H9 (cell line): ENCODE measurements around the gene TRAF2. TPM values are rescaled to one million over a fixed set of nuclear protein-coding genes. Genes with fewer than 3 reads are reported as not detected.

Source experiments
- DNase-seq: peaks from one replicate; pipeline ENCODE4 v3.0.0-alpha.2; 2017
- H2AFZ ChIP-seq: one replicate; pipeline ENCODE4 v1.6.1; 2013; ENCODE audit warnings: mild to moderate bottlenecking, low read length, control low read depth, moderate library complexity
- H2AK5ac ChIP-seq: 2 replicates; pipeline ENCODE4 v1.6.1; 2013; ENCODE audit warnings: low read length, control low read depth, mixed read lengths; ENCODE audit not compliant: insufficient read length
- H2BK120ac ChIP-seq: one replicate; pipeline ENCODE4 v1.6.1; 2013; ENCODE audit warnings: low read depth, mild to moderate bottlenecking, low read length, control low read depth, inconsistent platforms; ENCODE audit not compliant: poor library complexity, severe bottlenecking
- H2BK12ac ChIP-seq: 2 replicates; pipeline ENCODE4 v1.6.1; 2013; ENCODE audit warnings: low read length, control low read depth, mixed read lengths, low read depth; ENCODE audit not compliant: insufficient read length
- H2BK15ac ChIP-seq: 2 replicates; pipeline ENCODE4 v1.6.1; 2013; ENCODE audit warnings: low read depth, low read length, control low read depth
- H2BK20ac ChIP-seq: one replicate; pipeline ENCODE4 v1.6.1; 2013; ENCODE audit warnings: low read depth, mild to moderate bottlenecking, low read length, control low read depth, inconsistent platforms; ENCODE audit not compliant: poor library complexity, severe bottlenecking
- H2BK5ac ChIP-seq: 2 replicates; pipeline ENCODE4 v1.6.1; 2013; ENCODE audit warnings: low read length, control low read depth, mixed read lengths; ENCODE audit not compliant: insufficient read length
- H3K14ac ChIP-seq: 2 replicates; pipeline ENCODE4 v1.6.1; 2013; ENCODE audit warnings: low read length, control low read depth; ENCODE audit not compliant: insufficient read depth
- H3K18ac ChIP-seq: 2 replicates; pipeline ENCODE4 v1.6.1; 2013; ENCODE audit warnings: low read depth, mild to moderate bottlenecking, mixed read lengths, low read length, control low read depth; ENCODE audit not compliant: insufficient read length
- H3K23ac ChIP-seq: 2 replicates; pipeline ENCODE4 v1.6.1; 2013; ENCODE audit warnings: low read length, control low read depth, mixed read lengths, low read depth; ENCODE audit not compliant: insufficient read length
- H3K23me2 ChIP-seq: 2 replicates; pipeline ENCODE4 v1.6.1; 2013; ENCODE audit warnings: low read depth, mild to moderate bottlenecking, mixed read lengths, low read length, control low read depth; ENCODE audit not compliant: insufficient read length, poor library complexity, severe bottlenecking
- H3K27ac ChIP-seq: 2 replicates; pipeline ENCODE4 v1.5.1; 2013; ENCODE audit warnings: low read length, control low read depth, mixed read lengths, low read depth; ENCODE audit not compliant: insufficient read length
- H3K27me3 ChIP-seq: 2 replicates; pipeline ENCODE4 v1.6.1; 2013; ENCODE audit warnings: low read length, control low read depth, inconsistent platforms; ENCODE audit not compliant: insufficient read depth
- H3K4ac ChIP-seq: 2 replicates; pipeline ENCODE4 v1.6.1; 2013; ENCODE audit warnings: low read depth, mild to moderate bottlenecking, control low read depth, inconsistent platforms, low read length, moderate library complexity
- H3K4me1 ChIP-seq: 2 replicates; pipeline ENCODE4 v1.6.1; 2013; ENCODE audit warnings: low read length, control low read depth, inconsistent platforms; ENCODE audit not compliant: insufficient read depth
- H3K4me2 ChIP-seq: 2 replicates; pipeline ENCODE4 v1.6.1; 2013; ENCODE audit warnings: low read length, control low read depth, mixed read lengths; ENCODE audit not compliant: insufficient read length, insufficient read depth
- H3K56ac ChIP-seq: 2 replicates; pipeline ENCODE4 v1.6.1; 2013; ENCODE audit warnings: low read depth, mild to moderate bottlenecking, mixed read lengths, low read length, control low read depth; ENCODE audit not compliant: insufficient read length
- H3K79me1 ChIP-seq: 2 replicates; pipeline ENCODE4 v1.6.1; 2013; ENCODE audit warnings: low read depth, mild to moderate bottlenecking, moderate library complexity, low read length, control low read depth, inconsistent platforms; ENCODE audit not compliant: insufficient read depth, poor library complexity, severe bottlenecking
- H3K79me2 ChIP-seq: 2 replicates; pipeline ENCODE4 v1.6.1; 2013; ENCODE audit warnings: low read length, control low read depth, inconsistent platforms; ENCODE audit not compliant: insufficient read depth
- H3K9ac ChIP-seq: 2 replicates; pipeline ENCODE4 v1.6.1; 2013; ENCODE audit warnings: low read length, control low read depth, mixed read lengths; ENCODE audit not compliant: insufficient read length; ENCODE audit errors: extremely low read depth
- H3K9me3 ChIP-seq: one replicate; pipeline ENCODE4 v1.6.1; 2013; ENCODE audit warnings: low read depth, low read length, inconsistent platforms; ENCODE audit not compliant: control insufficient read depth
- H3T11ph ChIP-seq: one replicate; pipeline ENCODE4 v1.6.1; 2013; ENCODE audit warnings: mild to moderate bottlenecking, low read length, control low read depth, inconsistent platforms
- H4K20me1 ChIP-seq: one replicate; pipeline ENCODE4 v1.6.1; 2013; ENCODE audit not compliant: control insufficient read depth, insufficient read length, insufficient read depth
- H4K5ac ChIP-seq: 2 replicates; pipeline ENCODE4 v1.6.1; 2013; ENCODE audit warnings: low read depth, mild to moderate bottlenecking, mixed read lengths, low read length, control low read depth; ENCODE audit not compliant: insufficient read length
- H4K8ac ChIP-seq: replicated peaks from 2 replicates; pipeline ENCODE4 v1.6.1; 2013; ENCODE audit warnings: low read length, control low read depth, mixed read lengths, low read depth; ENCODE audit not compliant: insufficient read length
- H4K91ac ChIP-seq: 2 replicates; pipeline ENCODE4 v1.6.1; 2013; ENCODE audit warnings: low read depth, mild to moderate bottlenecking, moderate library complexity, mixed read lengths, low read length, control low read depth; ENCODE audit not compliant: insufficient read length
- H3K27ac Mint-ChIP-seq, 3 experiments: 2 replicates in 2 of 3; 3 replicates in 1 of 3; pipeline ENCODE4 v1.8.0; 2020 to 2021; ENCODE audit warnings: mixed read lengths in 3 of 3, mild to moderate bottlenecking in 1 of 3, moderate library complexity in 1 of 3
- H3K27me3 Mint-ChIP-seq: 2 replicates; pipeline ENCODE4 v1.8.0; 2021; ENCODE audit warnings: low read depth, mild to moderate bottlenecking, moderate library complexity, mixed read lengths
- H3K36me3 Mint-ChIP-seq, 3 experiments: 2 replicates in 2 of 3; 3 replicates in 1 of 3; pipeline ENCODE4 v1.8.0; 2020 to 2021; ENCODE audit warnings: low read depth in 3 of 3, mixed read lengths in 3 of 3; ENCODE audit not compliant: insufficient read depth in 1 of 3
- H3K4me1 Mint-ChIP-seq, 2 experiments: 2 replicates each; pipeline ENCODE4 v1.8.0; 2020; ENCODE audit warnings: mixed read lengths in 2 of 2
- H3K4me3 Mint-ChIP-seq, 2 experiments: 2 replicates in 1 of 2; 3 replicates in 1 of 2; pipeline ENCODE4 v1.8.0; 2020 to 2021; ENCODE audit warnings: mild to moderate bottlenecking in 2 of 2, mixed read lengths in 2 of 2, moderate library complexity in 1 of 2
- H3K9me3 Mint-ChIP-seq, 2 experiments: 2 replicates in 1 of 2; 3 replicates in 1 of 2; pipeline ENCODE4 v1.8.0; 2020; ENCODE audit warnings: mild to moderate bottlenecking in 2 of 2, mixed read lengths in 2 of 2, moderate library complexity in 1 of 2
- CTCF ChIP-seq: fragments of 200-600 bp; sonication (generic); conservative IDR thresholded peaks from 3 replicates; pipeline ENCODE4 v1.8.0; 2021; ENCODE audit warnings: antibody characterized with exemption, mild to moderate bottlenecking
- WGBS: extraction: QIAGEN DNeasy Blood & Tissue Kit; methylation state at CpG from one replicate; pipeline ENCODE4 v1.1.7; 2013; ENCODE audit warnings: missing lambda C conversion rate, low lambda C conversion rate, mixed read lengths; ENCODE audit not compliant: insufficient read length; ENCODE audit errors: extremely low coverage; 5-methylcytosine and 5-hydroxymethylcytosine counted together
- total RNA-seq: library from RNA; stranded (reverse); gene quantifications from 2 replicates; pipeline ENCODE4 v1.2.1, GENCODE V29; 2021

TRAF2 gene
- total RNA-seq, 1 experiment from 2014 or later = 48.8 TPM

GRCh38 chr9:136962163-136962562 lies 75.8 kb downstream of the TRAF2 start:
- Histone ChIP-seq H2AFZ (no peak overlapping the region), H3K14ac (no peak overlapping the region), H3K9me3 (no peaks in the 10 kb centered on the region), H3K23me2 (no peaks in the 10 kb centered on the region), H3K4me2 (no peak overlapping the region), H3K4ac (no peak overlapping the region), H4K20me1 (peaks cover 2% of the 10 kb centered on the region), H2BK20ac (no peak overlapping the region), H3K23ac (no peak overlapping the region), H4K91ac (no peak overlapping the region), H4K8ac (no peak overlapping the region), H2AK5ac (no peak overlapping the region), H3K27me3 (no peaks in the 10 kb centered on the region), H2BK5ac (no peak overlapping the region), H3K18ac (no peak overlapping the region), H3K79me2 (no peaks in the 10 kb centered on the region), H2BK15ac (no peak overlapping the region), H3K9ac (no peak overlapping the region), H3K56ac (no peak overlapping the region), H3T11ph (no peak overlapping the region), H2BK12ac (no peak overlapping the region), H3K79me1 (no peaks in the 10 kb centered on the region), H2BK120ac (no peak overlapping the region), H3K4me1 (peaks cover 2% of the 10 kb centered on the region; the same call in 1 of the 2 replicates), H4K5ac (no peak overlapping the region), H3K27ac (no peak overlapping the region)
- Mint-ChIP-seq H3K4me3 (peak overlapping the region in 1 of 2 experiments; percentile 40; a peak in 1 of 5 replicates), H3K27ac (no peak overlapping the region), H3K9me3 (no peaks in the 10 kb centered on the region), H3K4me1 (peaks cover 7 to 15% of the 10 kb centered on the region in 2 experiments), H3K27me3 (peaks cover 18% of the 10 kb centered on the region), H3K36me3 (no peaks in the 10 kb centered on the region)
- no peak for TF ChIP-seq CTCF
- WGBS = no CpG with 5 or more reads among the region's 9 CpGs
- no peak for DNase-seq
